ENCODE data around the gene RC3H2. TPM values are rescaled to one million over a fixed set of nuclear protein-coding genes. Genes with fewer than 3 reads are reported as not detected.

The RC3H2 gene
- total and polyA plus RNA-seq, 2 of the 8 experiments (the other 6 are each of a cell fraction or from before 2014, with no cell fraction given), result 11.2 to 38.4 TPM

DNA sequence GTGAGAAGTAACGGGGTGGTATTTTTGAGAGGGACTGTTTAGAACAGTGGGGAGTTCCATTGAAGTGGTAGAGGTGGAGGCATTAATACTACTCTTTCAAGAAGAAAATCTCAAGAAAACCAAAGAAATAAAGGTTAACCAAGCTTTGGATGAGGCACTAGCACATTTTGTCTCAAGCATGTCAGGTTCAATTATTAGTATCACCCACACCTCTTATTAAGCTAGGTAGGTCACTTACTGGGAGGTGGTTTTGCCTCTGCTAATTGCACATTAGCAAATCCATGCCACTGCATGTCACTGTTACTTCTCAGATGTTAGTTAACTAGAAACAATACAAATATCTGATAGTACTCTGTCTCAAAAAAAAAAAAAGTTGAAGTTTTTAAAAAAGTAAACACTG lies 45.9 kb upstream of the RC3H2 start:
- Histone ChIP-seq H2BK120ac (replicated peaks; ENCODE audit: low read depth, low read length) (no peak overlapping the region), H3K9ac (replicated peaks in 1 of 4; ENCODE audit: extremely low read depth in 1 of 4, low read depth in 3 of 4, low read length in 3 of 4) (no peak overlapping the region), H3K4me2 (ENCODE audit: insufficient read depth in 1 of 2, low read depth in 2 of 2, low read length in 2 of 2) (no peak overlapping the region), H3K18ac (ENCODE audit: extremely low read depth, low read length) (no peak overlapping the region), H3K56ac (replicated peaks; ENCODE audit: insufficient read length, low read depth, low read length) (no peak overlapping the region), H2AK5ac (ENCODE audit: low read depth, low read length) (no peak overlapping the region), H2AFZ (ENCODE audit: low read length) (no peak overlapping the region), H4K8ac (ENCODE audit: extremely low read depth, insufficient read depth, low read length) (no peak overlapping the region), H3K4me3 (ENCODE audit: extremely low read depth in 1 of 4, insufficient read depth in 2 of 4, low read depth in 3 of 4, low read length in 4 of 4) (no peak overlapping the region), H4K20me1 (replicated peaks in 1 of 2; ENCODE audit: control insufficient read depth in 1 of 2, insufficient read depth in 2 of 2, low read length in 2 of 2) (peaks cover 0 to 4% of the 10 kb centered on the region in 2 experiments), H3K14ac (ENCODE audit: insufficient read length) (no peak overlapping the region), H4K5ac (ENCODE audit: insufficient read length, low read depth, low read length) (no peak overlapping the region), H3K23me2 (ENCODE audit: low read depth, low read length) (no peaks in the 10 kb centered on the region), H2BK20ac (ENCODE audit: low read length) (no peak overlapping the region), H3K79me1 (ENCODE audit: low read depth, low read length) (0 out of 2 replicates have a peak, but pooled peaks cover 2% of the 10 kb centered on the region), H3K23ac (ENCODE audit: insufficient read length) (no peak overlapping the region), H4K91ac (replicated peaks; ENCODE audit: insufficient read length, low read length) (no peak overlapping the region), H3K9me3 (ENCODE audit: insufficient read depth in 2 of 2, low read depth in 1 of 2, low read length in 1 of 2) (no peaks in the 10 kb centered on the region), H2BK12ac (ENCODE audit: low read depth, low read length) (no peak overlapping the region), H3K27ac (ENCODE audit: low read depth, low read length) (no peak overlapping the region), H3K36me3 (ENCODE audit: control insufficient read depth in 2 of 4, insufficient read depth in 4 of 4, low read length in 3 of 4) (no peaks in the 10 kb centered on the region), H3K79me2 (ENCODE audit: control insufficient read depth in 1 of 2, insufficient read depth in 2 of 2, low read length in 2 of 2) (peaks cover 14 to 95% of the 10 kb centered on the region in 2 experiments), H3K4ac (replicated peaks; ENCODE audit: insufficient read length, low read depth, low read length) (no peak overlapping the region), H3K27me3 (replicated peaks in 1 of 4; ENCODE audit: control insufficient read depth in 3 of 4, extremely low read depth in 1 of 4, insufficient read depth in 3 of 4, low read length in 3 of 4) (no peaks in the 10 kb centered on the region), H3K4me1 (replicated peaks in 1 of 4; ENCODE audit: control insufficient read depth in 3 of 4, insufficient read depth in 4 of 4, low read length in 3 of 4) (peaks cover 0 to 19% (median 2%) of the 10 kb centered on the region in 4 experiments; a peak in 3 of 7 replicates), H2BK15ac (ENCODE audit: low read length) (no peak overlapping the region), H2BK5ac (ENCODE audit: low read depth, low read length) (no peak overlapping the region)
- TF ChIP-seq KDM1A (IDR thresholded peaks at IDR 0.05; ENCODE audit: borderline replicate concordance, low read length) (no peak), SP2 (IDR thresholded peaks at IDR 0.05; ENCODE audit: low read length) (no peak), NRF1 (IDR thresholded peaks at IDR 0.05; ENCODE audit: low read depth, low read length) (no peak), TAF7 (optimal IDR thresholded peaks at IDR 0.05; ENCODE audit: borderline replicate concordance, low read depth, low read length) (no peak), EP300 (IDR thresholded peaks at IDR 0.05; ENCODE audit: borderline replicate concordance in 1 of 2, low read depth in 2 of 2, low read length in 2 of 2) (no peak), CREB1 (IDR thresholded peaks at IDR 0.05) (no peak), NANOG (IDR thresholded peaks at IDR 0.05; ENCODE audit: insufficient read depth, low read depth, low read length, poor library complexity, severe bottlenecking) (no peak), CHD1 (IDR thresholded peaks at IDR 0.05; ENCODE audit: low read depth, low read length) (no peak), PHF8 (conservative IDR thresholded peaks at IDR 0.05; ENCODE audit: low read depth, low read length) (no peak), TCF12 (IDR thresholded peaks at IDR 0.05; ENCODE audit: low read depth, low read length) (no peak), RFX5 (IDR thresholded peaks at IDR 0.05; ENCODE audit: borderline replicate concordance, low read depth, low read length) (no peak), CEBPB (IDR thresholded peaks at IDR 0.05; ENCODE audit: low read depth, low read length) (no peak)
- TF ChIP-seq, protein P1, sequence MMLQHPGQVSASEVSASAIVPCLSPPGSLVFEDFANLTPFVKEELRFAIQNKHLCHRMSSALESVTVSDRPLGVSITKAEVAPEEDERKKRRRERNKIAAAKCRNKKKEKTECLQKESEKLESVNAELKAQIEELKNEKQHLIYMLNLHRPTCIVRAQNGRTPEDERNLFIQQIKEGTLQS (IDR thresholded peaks at IDR 0.05; ENCODE audit: insufficient read depth, low read depth, low read length), result no peak
- TF ChIP-seq, protein P2, sequence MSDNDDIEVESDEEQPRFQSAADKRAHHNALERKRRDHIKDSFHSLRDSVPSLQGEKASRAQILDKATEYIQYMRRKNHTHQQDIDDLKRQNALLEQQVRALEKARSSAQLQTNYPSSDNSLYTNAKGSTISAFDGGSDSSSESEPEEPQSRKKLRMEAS (IDR thresholded peaks at IDR 0.05), result no peak
- ChIA-PET CTCF (ENCODE audit: partially characterized antibody) (interaction anchor here (0.6 to 1.5 kb wide), 3 partner anchors 17 to 41 kb away, joined by 3 read pairs; no protein-coding TSS in a partner anchor), POLR2A (ENCODE audit: partially characterized antibody) (interaction anchor here (4.9 kb wide), 1 partner anchor 10 kb away, joined by 26 read pairs; the partner anchor contains the start of gene RABGAP1)
- FAIRE-seq (no peak), DNase-seq (ENCODE audit: low read depth in 1 of 2, low spot score in 2 of 2) (no peak)
- 77 to 100% methylated on average over 1 of the region's 1 CpG for WGBS, 2 experiments (ENCODE audit: extremely low coverage in 1 of 2, insufficient coverage in 1 of 2, insufficient read length in 1 of 2, insufficient replicate concordance in 2 of 2, low coverage in 1 of 2, low lambda C conversion rate in 2 of 2, missing lambda C conversion rate in 1 of 2)
